Common myeloid progenitor, CD34-positive (primary cell): ENCODE data around the gene GFRA1.

ENCODE experiments used
- CTCF ChIA-PET: fragments of 350-600 bp; sonication (Branson Sonifier 250); formaldehyde crosslinking; loops from one replicate; lab custom pipeline; 2021; ENCODE audit warnings: antibody characterized with exemption; lab: Charles Lee
- POLR2A ChIA-PET: fragments of 350-600 bp; sonication (Branson Sonifier 250); formaldehyde crosslinking; loops from one replicate; lab custom pipeline; 2021; ENCODE audit warnings: antibody characterized with exemption; lab: Charles Lee
- DNase-seq, 3 donors: peaks; one replicate each; pipeline versions ENCODE4 v3.0.0 to v3.0.0-alpha.2; 2013
- H3K27ac ChIP-seq, 2 experiments: 1 replicate in 1 of 2; 2 replicates in 1 of 2; pipeline ENCODE4 v1.7.0; 2013; ENCODE audit warnings: inconsistent platforms in 2 of 2, low read length in 2 of 2, mild to moderate bottlenecking in 2 of 2, low read depth in 1 of 2, moderate library complexity in 1 of 2; ENCODE audit not compliant: severe bottlenecking in 2 of 2, insufficient read depth in 1 of 2, poor library complexity in 1 of 2
- H3K27me3 ChIP-seq, 5 experiments: replicated peaks in 2 of 5; 1 replicate in 3 of 5; 2 replicates in 2 of 5; pipeline versions ENCODE4 v1.6.1 to v1.7.0; 2013; ENCODE audit warnings: low read length in 4 of 5, mild to moderate bottlenecking in 2 of 5, moderate library complexity in 2 of 5, inconsistent platforms in 1 of 5; ENCODE audit not compliant: insufficient read depth in 5 of 5, control insufficient read depth in 4 of 5
- H3K36me3 ChIP-seq, 4 experiments: 1 replicate in 2 of 4; 2 replicates in 2 of 4; pipeline versions ENCODE4 v1.6.1 to v1.7.0; 2013; ENCODE audit warnings: low read length in 3 of 4, control low read depth in 1 of 4, mild to moderate bottlenecking in 1 of 4; ENCODE audit not compliant: control insufficient read depth in 4 of 4, insufficient read depth in 4 of 4
- H3K4me1 ChIP-seq, 4 experiments: 1 replicate in 3 of 4; 2 replicates in 1 of 4; pipeline versions ENCODE4 v1.6.1 to v1.7.1; 2013; ENCODE audit warnings: low read length in 3 of 4, mild to moderate bottlenecking in 3 of 4, control low read depth in 1 of 4, inconsistent platforms in 1 of 4, moderate library complexity in 1 of 4; ENCODE audit not compliant: control insufficient read depth in 4 of 4, insufficient read depth in 4 of 4; ENCODE audit errors: control extremely low read depth in 1 of 4
- H3K4me3 ChIP-seq, 7 experiments: 1 replicate in 4 of 7; 2 replicates in 3 of 7; pipeline versions ENCODE4 v1.5.1 to v1.7.0; 2013; ENCODE audit warnings: mild to moderate bottlenecking in 7 of 7, low read length in 6 of 7, moderate library complexity in 6 of 7, inconsistent platforms in 2 of 7, low read depth in 2 of 7, control low read depth in 1 of 7; ENCODE audit not compliant: insufficient read depth in 4 of 7, control insufficient read depth in 1 of 7; ENCODE audit errors: extremely low read depth in 1 of 7
- H3K9me3 ChIP-seq, 5 experiments: 1 replicate in 4 of 5; 2 replicates in 1 of 5; pipeline versions ENCODE4 v1.6.1 to v1.7.1; 2013; ENCODE audit warnings: low read length in 4 of 5, mild to moderate bottlenecking in 2 of 5, inconsistent platforms in 1 of 5, low read depth in 1 of 5, moderate library complexity in 1 of 5; ENCODE audit not compliant: control insufficient read depth in 4 of 5, insufficient read depth in 2 of 5; ENCODE audit errors: control extremely low read depth in 1 of 5
- WGBS: methylation state at CpG from one replicate; pipeline ENCODE4 v1.1.5; 2013; ENCODE audit not compliant: insufficient coverage; 5-methylcytosine and 5-hydroxymethylcytosine counted together

Gene GFRA1

GRCh38 chr10:116164291-116164690 lies 108.7 kb downstream of the GFRA1 start:
- CTCF ChIA-PET: no interaction called here

GRCh38 chr10:116163333-116164131 lies 109.5 kb downstream of the GFRA1 start:
- ChIA-PET CTCF (no interaction called here), POLR2A (no interaction called here)
- Histone ChIP-seq H3K4me3 (no peak overlapping the region), H3K27ac (no peak overlapping the region), H3K9me3 (peaks cover 0 to 3% (median 0%) of the 10 kb centered on the region in 5 experiments), H3K4me1 (no peaks in the 10 kb centered on the region), H3K27me3 (no peaks in the 10 kb centered on the region), H3K36me3 (no peaks in the 10 kb centered on the region)
- WGBS: 91% methylated on average over 14 of the region's 18 CpGs
- DNase-seq: no peak

More at GRCh38 chr10:116164291-116164690, 108.7 kb downstream of the GFRA1 start:
- H3K4me1 ChIP-seq: no peaks in the 10 kb centered on the region
- peaks cover 0 to 3% (median 0%) of the 10 kb centered on the region in 5 experiments for H3K9me3 ChIP-seq
- H3K27me3 ChIP-seq: no peaks in the 10 kb centered on the region
- DNase-seq: no peak
- WGBS: 87% methylated on average over 3 of the region's 5 CpGs
- H3K4me3 ChIP-seq: no peak overlapping the region
- POLR2A ChIA-PET: no interaction called here
- no peaks in the 10 kb centered on the region for H3K36me3 ChIP-seq
- no peak overlapping the region for H3K27ac ChIP-seq

GRCh38 chr10:116162851-116163250 lies 110.2 kb downstream of the GFRA1 start:
- POLR2A ChIA-PET: no interaction called here

GRCh38 chr10:116160271-116160670 lies 112.7 kb downstream of the GFRA1 start:
- DNase-seq: no peak
- 86% methylated on average over 1 of the region's 2 CpGs for WGBS
- no peaks in the 10 kb centered on the region for H3K27me3 ChIP-seq
- ChIA-PET POLR2A (no interaction called here), CTCF (no interaction called here)
- no peaks in the 10 kb centered on the region for H3K4me1 ChIP-seq
- peaks cover 0 to 3% (median 0%) of the 10 kb centered on the region in 5 experiments for H3K9me3 ChIP-seq
- H3K27ac ChIP-seq: no peak overlapping the region
- no peak overlapping the region for H3K4me3 ChIP-seq
- H3K36me3 ChIP-seq: no peaks in the 10 kb centered on the region

More at GRCh38 chr10:116162851-116163250, 110.2 kb downstream of the GFRA1 start:
- Histone ChIP-seq H3K36me3 (no peaks in the 10 kb centered on the region), H3K27me3 (no peaks in the 10 kb centered on the region), H3K27ac (no peak overlapping the region), H3K9me3 (peaks cover 0 to 3% (median 0%) of the 10 kb centered on the region in 5 experiments), H3K4me1 (no peaks in the 10 kb centered on the region), H3K4me3 (no peak overlapping the region)
- 95% methylated on average over 1 of the region's 4 CpGs for WGBS
- CTCF ChIA-PET: no interaction called here
- DNase-seq: no peak

- 82% methylated on average over 1 of the region's 2 CpGs for WGBS
- ChIA-PET CTCF (no interaction called here), POLR2A (no interaction called here)
- DNase-seq: no peak
- H3K4me3 ChIP-seq: no peak overlapping the region
- no peak overlapping the region for H3K27ac ChIP-seq
- peaks cover 0 to 3% (median 0%) of the 10 kb centered on the region in 5 experiments for H3K9me3 ChIP-seq
- no peaks in the 10 kb centered on the region for H3K27me3 ChIP-seq
- no peaks in the 10 kb centered on the region for H3K4me1 ChIP-seq
- H3K36me3 ChIP-seq: no peaks in the 10 kb centered on the region
Observed at GRCh38 chr10:116159197-116159596, 113.8 kb downstream of the GFRA1 start.

- Histone ChIP-seq H3K4me3 (no peak overlapping the region), H3K36me3 (no peaks in the 10 kb centered on the region), H3K27me3 (peaks cover 0 to 3% (median 0%) of the 10 kb centered on the region in 5 experiments), H3K27ac (no peak overlapping the region), H3K4me1 (no peaks in the 10 kb centered on the region), H3K9me3 (peaks cover 0 to 3% (median 0%) of the 10 kb centered on the region in 5 experiments)
- ChIA-PET POLR2A (no interaction called here), CTCF (no interaction called here)
- no CpG with 5 or more reads among the region's 2 CpGs for WGBS
- no peak for DNase-seq
Observed at GRCh38 chr10:116158036-116158435, 115.0 kb downstream of the GFRA1 start.

- no peak overlapping the region for H3K4me3 ChIP-seq
- H3K4me1 ChIP-seq: no peaks in the 10 kb centered on the region
- WGBS: 100% methylated on average over 1 of the region's 1 CpG
- ChIA-PET CTCF (no interaction called here), POLR2A (no interaction called here)
- no peaks in the 10 kb centered on the region for H3K36me3 ChIP-seq
- peaks cover 0 to 3% (median 0%) of the 10 kb centered on the region in 5 experiments for H3K27me3 ChIP-seq
- peaks cover 0 to 3% (median 0%) of the 10 kb centered on the region in 5 experiments for H3K9me3 ChIP-seq
- H3K27ac ChIP-seq: no peak overlapping the region
- no peak for DNase-seq
Observed at GRCh38 chr10:116157485-116157884, 115.5 kb downstream of the GFRA1 start.
